Body of pancreas (tissue), 4 donors: ENCODE results near the gene ALDH1A2.

Experiments
- CTCF ChIP-seq, 7 experiments: fragments of 450-650 bp in 4 of 7; fragments of 200-600 bp in 3 of 7; sonication (generic) in 3 of 7; IDR thresholded peaks; one replicate each; pipeline ENCODE4 v1.5.1; 2016 to 2019; ENCODE audit warnings: antibody characterized with exemption in 7 of 7
- POLR2A ChIP-seq, 3 donors: fragments of 450-650 bp; IDR thresholded peaks; one replicate each; pipeline ENCODE4 v1.6.1; 2016; ENCODE audit warnings: antibody characterized with exemption in 3 of 3, mild to moderate bottlenecking in 2 of 3

GRCh38 chr15:57972864-57973263, 92.6 kb downstream of the ALDH1A2 start:
- TF ChIP-seq POLR2A (IDR thresholded peaks at IDR 0.05) (no peak), CTCF (IDR thresholded peaks at IDR 0.05) (no peak)
